Activated naive CD4-positive, alpha-beta T cell treated with anti-CD3 and anti-CD28 coated beads, Interleukin-2, amount 50 U/mL, for 24 hours (primary cell): ENCODE results near the gene TMPRSS6.
A peak's percentile ranks its signal among the peaks of the same experiment; 100 is the strongest.

Source experiments
- H3K27ac Mint-ChIP-seq: one replicate; pipeline ENCODE4 v1.8.0; 2021; ENCODE audit warnings: mild to moderate bottlenecking, mixed read lengths
- H3K27me3 Mint-ChIP-seq: one replicate; pipeline ENCODE4 v1.8.0; 2021; ENCODE audit warnings: mixed read lengths
- H3K36me3 Mint-ChIP-seq: one replicate; pipeline ENCODE4 v1.8.0; 2021; ENCODE audit warnings: mixed read lengths
- H3K4me1 Mint-ChIP-seq: one replicate; pipeline ENCODE4 v1.8.0; 2021; ENCODE audit warnings: mixed read lengths
- H3K4me3 Mint-ChIP-seq: one replicate; pipeline ENCODE4 v1.8.0; 2021; ENCODE audit warnings: mild to moderate bottlenecking, mixed read lengths
- H3K9me3 Mint-ChIP-seq: one replicate; pipeline ENCODE4 v1.8.0; 2021; ENCODE audit warnings: mixed read lengths

The TMPRSS6 gene

GRCh38 chr22:37109242-37109917, at the start of gene TMPRSS6:
TMPRSS6 (minus strand) TSS chr22:37109713; CDS start chr22:37103417, 6,296 bp downstream.
- H3K27ac Mint-ChIP-seq = no peak within 1 kb of the TSS
- no peaks in the 10 kb centered on the region for H3K36me3 Mint-ChIP-seq
- no peak within 1 kb of the TSS for H3K4me3 Mint-ChIP-seq
- H3K27me3 Mint-ChIP-seq = no peaks in the 10 kb centered on the region
- no peaks in the 10 kb centered on the region for H3K9me3 Mint-ChIP-seq
- H3K4me1 Mint-ChIP-seq = no peaks in the 10 kb centered on the region

GRCh38 chr22:37158963-37159290, 49.4 kb upstream of the TMPRSS6 start:
- Mint-ChIP-seq H3K27me3 (no peaks in the 10 kb centered on the region), H3K36me3 (no peaks in the 10 kb centered on the region), H3K4me1 (peaks cover 56% of the 10 kb centered on the region), H3K9me3 (no peaks in the 10 kb centered on the region), H3K27ac (no peak overlapping the region), H3K4me3 (no peak overlapping the region)

- H3K4me1 Mint-ChIP-seq = peaks cover 48% of the 10 kb centered on the region
- H3K27ac Mint-ChIP-seq = peak overlapping the region; percentile 89
- no peaks in the 10 kb centered on the region for H3K27me3 Mint-ChIP-seq
- no peak overlapping the region for H3K4me3 Mint-ChIP-seq
- no peaks in the 10 kb centered on the region for H3K9me3 Mint-ChIP-seq
- no peaks in the 10 kb centered on the region for H3K36me3 Mint-ChIP-seq
These were observed 48.2 kb upstream of the TMPRSS6 start for GRCh38 chr22:37157516-37158285.

GRCh38 chr22:37156686-37157435, 47.3 kb upstream of the TMPRSS6 start:
- H3K9me3 Mint-ChIP-seq = no peaks in the 10 kb centered on the region
- H3K36me3 Mint-ChIP-seq = no peaks in the 10 kb centered on the region
- peak overlapping the region; percentile 11 for H3K27ac Mint-ChIP-seq
- no peak overlapping the region for H3K4me3 Mint-ChIP-seq
- H3K4me1 Mint-ChIP-seq = peaks cover 47% of the 10 kb centered on the region
- H3K27me3 Mint-ChIP-seq = no peaks in the 10 kb centered on the region

GRCh38 chr22:37155971-37156370, 46.5 kb upstream of the TMPRSS6 start:
- Mint-ChIP-seq H3K4me3 (no peak overlapping the region), H3K27ac (no peak overlapping the region), H3K9me3 (no peaks in the 10 kb centered on the region), H3K36me3 (no peaks in the 10 kb centered on the region), H3K4me1 (peaks cover 50% of the 10 kb centered on the region), H3K27me3 (no peaks in the 10 kb centered on the region)

- H3K9me3 Mint-ChIP-seq = no peaks in the 10 kb centered on the region
- no peaks in the 10 kb centered on the region for H3K27me3 Mint-ChIP-seq
- H3K36me3 Mint-ChIP-seq = no peaks in the 10 kb centered on the region
- peak overlapping the region; percentile 78 for H3K27ac Mint-ChIP-seq
- peaks cover 59% of the 10 kb centered on the region for H3K4me1 Mint-ChIP-seq
- no peak overlapping the region for H3K4me3 Mint-ChIP-seq
These were observed 45.6 kb upstream of the TMPRSS6 start for GRCh38 chr22:37154925-37155712.

- Mint-ChIP-seq H3K4me3 (no peak overlapping the region), H3K27me3 (no peaks in the 10 kb centered on the region), H3K4me1 (peaks cover 65% of the 10 kb centered on the region), H3K9me3 (no peaks in the 10 kb centered on the region), H3K27ac (no peak overlapping the region), H3K36me3 (no peaks in the 10 kb centered on the region)
These were observed 44.4 kb upstream of the TMPRSS6 start for GRCh38 chr22:37153901-37154300.

GRCh38 chr22:37151401-37151800, 41.9 kb upstream of the TMPRSS6 start:
- peaks cover 71% of the 10 kb centered on the region for H3K4me1 Mint-ChIP-seq
- no peak overlapping the region for H3K27ac Mint-ChIP-seq
- H3K27me3 Mint-ChIP-seq = no peaks in the 10 kb centered on the region
- H3K9me3 Mint-ChIP-seq = no peaks in the 10 kb centered on the region
- no peak overlapping the region for H3K4me3 Mint-ChIP-seq
- peaks cover 1% of the 10 kb centered on the region for H3K36me3 Mint-ChIP-seq

GRCh38 chr22:37150701-37151100, 41.2 kb upstream of the TMPRSS6 start:
- H3K9me3 Mint-ChIP-seq = no peaks in the 10 kb centered on the region

GRCh38 chr22:37148742-37149665, 39.5 kb upstream of the TMPRSS6 start:
- H3K4me1 Mint-ChIP-seq = peaks cover 75% of the 10 kb centered on the region

More at GRCh38 chr22:37150701-37151100, 41.2 kb upstream of the TMPRSS6 start:
- H3K27me3 Mint-ChIP-seq = no peaks in the 10 kb centered on the region
- peaks cover 73% of the 10 kb centered on the region for H3K4me1 Mint-ChIP-seq
- H3K36me3 Mint-ChIP-seq = peaks cover 1% of the 10 kb centered on the region
- H3K27ac Mint-ChIP-seq = peak overlapping the region; percentile 88
- peak overlapping the region; percentile 47 for H3K4me3 Mint-ChIP-seq

GRCh38 chr22:37148031-37148651, 38.6 kb upstream of the TMPRSS6 start:
- Mint-ChIP-seq H3K36me3 (peaks cover 3% of the 10 kb centered on the region), H3K4me1 (peaks cover 82% of the 10 kb centered on the region)

More at GRCh38 chr22:37148742-37149665, 39.5 kb upstream of the TMPRSS6 start:
- Mint-ChIP-seq H3K27ac (peak overlapping the region; percentile 97), H3K27me3 (no peaks in the 10 kb centered on the region), H3K4me3 (peak overlapping the region; percentile 90), H3K36me3 (peaks cover 3% of the 10 kb centered on the region), H3K9me3 (no peaks in the 10 kb centered on the region)

GRCh38 chr22:37147186-37147990, 37.9 kb upstream of the TMPRSS6 start:
- Mint-ChIP-seq H3K27ac (peak overlapping the region; percentile 97), H3K4me1 (peaks cover 85% of the 10 kb centered on the region), H3K4me3 (peak overlapping the region; percentile 90), H3K27me3 (no peaks in the 10 kb centered on the region), H3K9me3 (no peaks in the 10 kb centered on the region), H3K36me3 (peaks cover 3% of the 10 kb centered on the region)

More at GRCh38 chr22:37148031-37148651, 38.6 kb upstream of the TMPRSS6 start:
- H3K4me3 Mint-ChIP-seq = peak overlapping the region; percentile 90
- H3K27me3 Mint-ChIP-seq = no peaks in the 10 kb centered on the region
- H3K9me3 Mint-ChIP-seq = no peaks in the 10 kb centered on the region
- H3K27ac Mint-ChIP-seq = peak overlapping the region; percentile 97

GRCh38 chr22:37146507-37147180, 37.1 kb upstream of the TMPRSS6 start:
- Mint-ChIP-seq H3K4me3 (peak overlapping the region; percentile 90), H3K9me3 (no peaks in the 10 kb centered on the region), H3K27ac (peak overlapping the region; percentile 93), H3K4me1 (peaks cover 80% of the 10 kb centered on the region), H3K36me3 (peaks cover 3% of the 10 kb centered on the region), H3K27me3 (no peaks in the 10 kb centered on the region)
